Panc1 (cell line): ENCODE measurements around the gene NME2.

ENCODE experiments used
- POLR2AphosphoS5 ChIP-seq: IDR thresholded peaks from 2 replicates; pipeline ENCODE4 v1.6.1; 2012; ENCODE audit warnings: mild to moderate bottlenecking, low read depth, low read length, moderate library complexity
- SIN3A ChIP-seq: IDR thresholded peaks from 2 replicates; pipeline ENCODE4 v1.6.1; 2012; ENCODE audit warnings: low read depth, mild to moderate bottlenecking, low read length, moderate library complexity, borderline replicate concordance; ENCODE audit not compliant: insufficient read depth
- TCF7L2 ChIP-seq: IDR thresholded peaks from 2 replicates; pipeline ENCODE4 v1.6.1; 2011; ENCODE audit warnings: mild to moderate bottlenecking, low read depth, low read length, inconsistent platforms
- TF ChIP-seq, protein P1 (sequence below): fragments of 450-650 bp; IDR thresholded peaks from 2 replicates; pipeline ENCODE4 v1.5.1; 2017; ENCODE audit warnings: mild to moderate bottlenecking
- TF ChIP-seq, protein P2 (sequence below), 2 experiments: IDR thresholded peaks; 2 replicates each; pipeline ENCODE4 v1.6.1; 2011 to 2012; ENCODE audit warnings: low read depth in 2 of 2, control low read depth in 1 of 2, low read length in 1 of 2, mild to moderate bottlenecking in 1 of 2, moderate library complexity in 1 of 2; ENCODE audit not compliant: insufficient read depth in 1 of 2

DNA sequence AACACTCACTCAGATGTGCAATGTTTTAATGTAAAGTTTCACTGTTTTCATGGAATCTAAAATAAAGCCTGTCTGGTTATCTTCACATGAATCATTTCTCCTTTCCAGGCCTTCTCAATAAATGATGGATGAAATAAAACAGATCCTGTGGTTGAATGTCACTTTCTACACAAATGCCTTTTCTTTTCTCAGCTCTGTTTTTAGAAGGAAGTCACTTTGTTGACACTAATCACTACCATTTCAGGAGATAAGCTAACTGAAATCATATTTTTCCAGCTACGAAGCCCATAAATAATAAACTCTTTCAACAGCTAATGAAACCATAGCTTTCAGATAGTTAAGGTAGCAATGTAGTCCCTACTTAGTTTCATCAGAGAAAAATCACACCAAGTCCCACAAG, 17.9 kb downstream of the NME2 start:
- TF ChIP-seq, protein P1, sequence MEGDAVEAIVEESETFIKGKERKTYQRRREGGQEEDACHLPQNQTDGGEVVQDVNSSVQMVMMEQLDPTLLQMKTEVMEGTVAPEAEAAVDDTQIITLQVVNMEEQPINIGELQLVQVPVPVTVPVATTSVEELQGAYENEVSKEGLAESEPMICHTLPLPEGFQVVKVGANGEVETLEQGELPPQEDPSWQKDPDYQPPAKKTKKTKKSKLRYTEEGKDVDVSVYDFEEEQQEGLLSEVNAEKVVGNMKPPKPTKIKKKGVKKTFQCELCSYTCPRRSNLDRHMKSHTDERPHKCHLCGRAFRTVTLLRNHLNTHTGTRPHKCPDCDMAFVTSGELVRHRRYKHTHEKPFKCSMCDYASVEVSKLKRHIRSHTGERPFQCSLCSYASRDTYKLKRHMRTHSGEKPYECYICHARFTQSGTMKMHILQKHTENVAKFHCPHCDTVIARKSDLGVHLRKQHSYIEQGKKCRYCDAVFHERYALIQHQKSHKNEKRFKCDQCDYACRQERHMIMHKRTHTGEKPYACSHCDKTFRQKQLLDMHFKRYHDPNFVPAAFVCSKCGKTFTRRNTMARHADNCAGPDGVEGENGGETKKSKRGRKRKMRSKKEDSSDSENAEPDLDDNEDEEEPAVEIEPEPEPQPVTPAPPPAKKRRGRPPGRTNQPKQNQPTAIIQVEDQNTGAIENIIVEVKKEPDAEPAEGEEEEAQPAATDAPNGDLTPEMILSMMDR = no peak
- TF ChIP-seq, protein P2, sequence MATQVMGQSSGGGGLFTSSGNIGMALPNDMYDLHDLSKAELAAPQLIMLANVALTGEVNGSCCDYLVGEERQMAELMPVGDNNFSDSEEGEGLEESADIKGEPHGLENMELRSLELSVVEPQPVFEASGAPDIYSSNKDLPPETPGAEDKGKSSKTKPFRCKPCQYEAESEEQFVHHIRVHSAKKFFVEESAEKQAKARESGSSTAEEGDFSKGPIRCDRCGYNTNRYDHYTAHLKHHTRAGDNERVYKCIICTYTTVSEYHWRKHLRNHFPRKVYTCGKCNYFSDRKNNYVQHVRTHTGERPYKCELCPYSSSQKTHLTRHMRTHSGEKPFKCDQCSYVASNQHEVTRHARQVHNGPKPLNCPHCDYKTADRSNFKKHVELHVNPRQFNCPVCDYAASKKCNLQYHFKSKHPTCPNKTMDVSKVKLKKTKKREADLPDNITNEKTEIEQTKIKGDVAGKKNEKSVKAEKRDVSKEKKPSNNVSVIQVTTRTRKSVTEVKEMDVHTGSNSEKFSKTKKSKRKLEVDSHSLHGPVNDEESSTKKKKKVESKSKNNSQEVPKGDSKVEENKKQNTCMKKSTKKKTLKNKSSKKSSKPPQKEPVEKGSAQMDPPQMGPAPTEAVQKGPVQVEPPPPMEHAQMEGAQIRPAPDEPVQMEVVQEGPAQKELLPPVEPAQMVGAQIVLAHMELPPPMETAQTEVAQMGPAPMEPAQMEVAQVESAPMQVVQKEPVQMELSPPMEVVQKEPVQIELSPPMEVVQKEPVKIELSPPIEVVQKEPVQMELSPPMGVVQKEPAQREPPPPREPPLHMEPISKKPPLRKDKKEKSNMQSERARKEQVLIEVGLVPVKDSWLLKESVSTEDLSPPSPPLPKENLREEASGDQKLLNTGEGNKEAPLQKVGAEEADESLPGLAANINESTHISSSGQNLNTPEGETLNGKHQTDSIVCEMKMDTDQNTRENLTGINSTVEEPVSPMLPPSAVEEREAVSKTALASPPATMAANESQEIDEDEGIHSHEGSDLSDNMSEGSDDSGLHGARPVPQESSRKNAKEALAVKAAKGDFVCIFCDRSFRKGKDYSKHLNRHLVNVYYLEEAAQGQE (IDR thresholded peaks at IDR 0.05; ENCODE audit: insufficient read depth in 1 of 2, low read depth in 2 of 2, low read length in 1 of 2) = no peak
- TF ChIP-seq POLR2AphosphoS5 (no peak), TCF7L2 (no peak), SIN3A (no peak)
